Measurements from ENCODE around the gene SLC6A8.

SLC6A8 gene

GRCh38 chrX:153687121-153688039 lies at the start of gene SLC6A8:
Gene SLC6A8, plus strand, starts transcription at chrX:153687926. Its CDS starts 649 bp downstream, at chrX:153688575.
- DNase-seq (ENCODE audit: low spot score), result peak; percentile 32

- no peak for DNase-seq (ENCODE audit: low spot score)
Measured at GRCh38 chrX:153638041-153638371, 49.7 kb upstream of the SLC6A8 start.

GRCh38 chrX:153638436-153639176 lies 49.1 kb upstream of the SLC6A8 start:
- no peak for DNase-seq (ENCODE audit: low spot score)

- no peak for DNase-seq (ENCODE audit: low spot score)
Measured at GRCh38 chrX:153639177-153640044, 48.3 kb upstream of the SLC6A8 start.

- no peak for DNase-seq (ENCODE audit: low spot score)
Measured at GRCh38 chrX:153640045-153640686, 47.6 kb upstream of the SLC6A8 start.

GRCh38 chrX:153640736-153641575 lies 46.8 kb upstream of the SLC6A8 start:
- no peak for DNase-seq (ENCODE audit: low spot score)

- DNase-seq (ENCODE audit: low spot score), result no peak
Measured at GRCh38 chrX:153641627-153642026, 46.1 kb upstream of the SLC6A8 start.

GRCh38 chrX:153642051-153642654 lies 45.6 kb upstream of the SLC6A8 start:
- no peak for DNase-seq (ENCODE audit: low spot score)

- DNase-seq (ENCODE audit: low spot score), result no peak
Measured at GRCh38 chrX:153642655-153643430, 44.9 kb upstream of the SLC6A8 start.

GRCh38 chrX:153643431-153644351 lies 44.0 kb upstream of the SLC6A8 start:
- DNase-seq (ENCODE audit: low spot score), result no peak

GRCh38 chrX:153644356-153645125 lies 43.2 kb upstream of the SLC6A8 start:
- DNase-seq (ENCODE audit: low spot score), result no peak

- no peak for DNase-seq (ENCODE audit: low spot score)
Measured at GRCh38 chrX:153645151-153645550, 42.6 kb upstream of the SLC6A8 start.

GRCh38 chrX:153645921-153646488 lies 41.7 kb upstream of the SLC6A8 start:
- DNase-seq (ENCODE audit: low spot score), result no peak

- no peak for DNase-seq (ENCODE audit: low spot score)
Measured at GRCh38 chrX:153646620-153647373, 40.9 kb upstream of the SLC6A8 start, which contains the start of gene DUSP9. Gene DUSP9, plus strand, starts transcription at chrX:153647203. Its CDS starts 751 bp downstream, at chrX:153647954.

GRCh38 chrX:153647461-153648357 lies 40.0 kb upstream of the SLC6A8 start:
- no peak for DNase-seq (ENCODE audit: low spot score)

All from CD4-positive, alpha-beta T cell treated with Interleukin-2 at 100 ng/mL for 4 hours (primary cell).